Hepatocyte (in vitro differentiated cells): Measurements from ENCODE around the gene TP53. TPM values are rescaled to one million over a fixed set of nuclear protein-coding genes. Genes with fewer than 3 reads are reported as not detected.

Experiments
- DNase-seq: peaks from one replicate; pipeline ENCODE4 v3.0.0-alpha.2; 2016; ENCODE audit warnings: low spot score
- H2AFZ ChIP-seq: fragments of 200-600 bp; sonication (generic); 2 replicates; pipeline ENCODE4 v1.6.0; 2016; ENCODE audit warnings: antibody characterized with exemption, mild to moderate bottlenecking
- H3K27ac ChIP-seq: fragments of 200-600 bp; sonication (generic); 2 replicates; pipeline ENCODE4 v1.5.1; 2016; ENCODE audit warnings: mild to moderate bottlenecking
- H3K27me3 ChIP-seq: fragments of 200-600 bp; sonication (generic); 2 replicates; pipeline ENCODE4 v1.6.1; 2016
- H3K36me3 ChIP-seq: fragments of 200-600 bp; sonication (generic); replicated peaks from 2 replicates; pipeline ENCODE4 v1.5.1; 2016; ENCODE audit warnings: low read depth; ENCODE audit not compliant: insufficient read depth
- H3K4me1 ChIP-seq: fragments of 200-600 bp; sonication (generic); 2 replicates; pipeline ENCODE4 v1.5.1; 2016; ENCODE audit warnings: mild to moderate bottlenecking, moderate library complexity; ENCODE audit not compliant: insufficient read depth
- H3K4me2 ChIP-seq: fragments of 200-600 bp; sonication (generic); 2 replicates; pipeline ENCODE4 v1.6.0; 2016
- H3K4me3 ChIP-seq: fragments of 200-600 bp; sonication (generic); 2 replicates; pipeline ENCODE4 v1.5.1; 2016; ENCODE audit warnings: mild to moderate bottlenecking
- H3K79me2 ChIP-seq: fragments of 200-600 bp; sonication (generic); 2 replicates; pipeline ENCODE4 v1.6.0; 2017; ENCODE audit warnings: mild to moderate bottlenecking
- H3K9me2 ChIP-seq: fragments of 200-600 bp; sonication (generic); replicated peaks from 2 replicates; pipeline ENCODE4 v1.6.0; 2017; ENCODE audit warnings: mild to moderate bottlenecking; ENCODE audit not compliant: insufficient read depth
- H3K9me3 ChIP-seq: fragments of 200-600 bp; sonication (generic); 2 replicates; pipeline ENCODE4 v1.5.1; 2016; ENCODE audit warnings: low read depth, mild to moderate bottlenecking
- H4K20me1 ChIP-seq: fragments of 200-600 bp; sonication (generic); 2 replicates; pipeline ENCODE4 v1.6.0; 2016; ENCODE audit warnings: mild to moderate bottlenecking; ENCODE audit not compliant: insufficient read depth, poor library complexity, severe bottlenecking
- CTCF ChIP-seq: fragments of 200-600 bp; sonication (generic); IDR thresholded peaks from 2 replicates; pipeline ENCODE4 v1.5.1; 2016; ENCODE audit warnings: antibody characterized with exemption, mild to moderate bottlenecking; ENCODE audit not compliant: poor library complexity
- EZH2 ChIP-seq: fragments of 200-600 bp; sonication (generic); IDR thresholded peaks from 2 replicates; pipeline ENCODE4 v1.6.1; 2016; ENCODE audit warnings: antibody characterized with exemption, mild to moderate bottlenecking, borderline replicate concordance
- EZH2phosphoT487 ChIP-seq: fragments of 200-600 bp; sonication (generic); IDR thresholded peaks from one replicate; pipeline ENCODE4 v1.6.1; 2018; ENCODE audit warnings: antibody characterized with exemption, mild to moderate bottlenecking, low read depth, moderate library complexity; ENCODE audit not compliant: unreplicated experiment, severe bottlenecking
- WGBS: methylation state at CpG from one replicate; pipeline ENCODE4 v1.1.6; 2016; ENCODE audit warnings: low lambda C conversion rate; ENCODE audit errors: missing lambda C conversion rate; 5-methylcytosine and 5-hydroxymethylcytosine counted together
- polyA plus RNA-seq: library from polyadenylated mRNA; unstranded; fragments of >200 nt; fragmentation: Nextera tagmentation; extraction: Ambion mirVana; gene quantifications from 2 replicates; pipeline ENCODE4 v1.2.1, GENCODE V29; 2016
- total RNA-seq: library from RNA; depleted of rRNA; stranded (reverse); fragments of >200 nt; gene quantifications from 2 replicates; pipeline ENCODE4 v1.2.3, GENCODE V29; 2014

The TP53 gene
- total and polyA plus RNA-seq, 2 experiments from 2014 or later: 29.6 to 31.7 TPM

DNA sequence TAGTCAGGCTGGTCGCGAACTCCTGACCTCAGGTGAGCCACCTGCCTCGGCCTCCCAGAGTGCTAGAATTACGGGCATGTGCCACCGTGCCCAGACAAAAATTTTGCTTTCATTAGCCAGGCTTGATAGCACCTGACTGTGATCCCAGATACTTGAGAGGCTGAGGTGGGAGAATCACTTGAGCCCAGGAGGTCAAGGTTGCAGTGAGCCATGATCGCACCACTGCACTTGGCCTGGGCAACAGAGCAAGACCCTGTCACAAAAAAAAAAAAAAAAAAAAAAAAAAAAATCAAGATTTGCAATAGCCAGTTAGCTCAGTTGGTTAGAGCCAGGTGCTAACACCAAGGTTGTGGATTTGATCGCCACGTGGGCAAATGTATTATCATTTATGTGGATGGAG lies 66.5 kb downstream of the TP53 start:
- no peak overlapping the region for H2AFZ ChIP-seq
- TF ChIP-seq EZH2 (no peak), EZH2phosphoT487 (no peak), CTCF (no peak)
- peaks cover 2% of the 10 kb centered on the region for H3K4me1 ChIP-seq
- no peaks in the 10 kb centered on the region for H4K20me1 ChIP-seq
- H3K27ac ChIP-seq: no peak overlapping the region
- H3K36me3 ChIP-seq: no peaks in the 10 kb centered on the region
- no peak overlapping the region for H3K4me2 ChIP-seq
- no peak overlapping the region for H3K4me3 ChIP-seq
- H3K9me3 ChIP-seq: no peaks in the 10 kb centered on the region
- no peaks in the 10 kb centered on the region for H3K27me3 ChIP-seq
- H3K79me2 ChIP-seq: peaks cover 9% of the 10 kb centered on the region
- 91% methylated on average over 8 of the region's 8 CpGs for WGBS
- no peak for DNase-seq
- no peaks in the 10 kb centered on the region for H3K9me2 ChIP-seq

DNA sequence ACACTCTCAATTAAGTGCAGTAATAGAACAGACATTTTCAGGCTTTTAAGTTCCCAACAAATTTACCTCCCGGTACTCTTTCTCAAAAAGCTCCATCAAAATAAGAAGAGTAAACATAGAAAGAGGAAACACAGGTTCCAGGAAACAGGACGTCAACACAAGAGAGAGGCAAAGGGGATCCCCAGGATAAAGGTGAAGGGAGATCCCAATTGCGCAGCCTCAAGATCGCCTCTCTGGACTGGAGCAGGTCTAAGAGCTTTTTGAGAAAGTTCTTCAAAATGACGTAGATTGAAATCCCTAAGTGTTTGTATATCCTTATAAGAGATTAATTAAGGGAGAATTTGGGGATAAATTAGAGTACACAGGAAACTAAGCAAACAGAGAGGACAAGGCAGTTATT lies 68.7 kb downstream of the TP53 start:
- H3K27ac ChIP-seq: no peak overlapping the region
- H3K4me3 ChIP-seq: no peak overlapping the region
- WGBS: 82% methylated on average over 5 of the region's 5 CpGs
- no peak for TF ChIP-seq EZH2phosphoT487
- no peak for TF ChIP-seq EZH2
- no peak for TF ChIP-seq CTCF
- no peaks in the 10 kb centered on the region for H3K9me3 ChIP-seq
- no peak overlapping the region for H3K4me2 ChIP-seq
- H3K36me3 ChIP-seq: no peaks in the 10 kb centered on the region
- H3K79me2 ChIP-seq: peaks cover 7% of the 10 kb centered on the region
- peaks cover 1% of the 10 kb centered on the region for H4K20me1 ChIP-seq
- no peaks in the 10 kb centered on the region for H3K4me1 ChIP-seq
- H3K27me3 ChIP-seq: no peaks in the 10 kb centered on the region
- H3K9me2 ChIP-seq: no peaks in the 10 kb centered on the region
- no peak for DNase-seq
- no peak overlapping the region for H2AFZ ChIP-seq

Other genes starting within 250 kb of the TP53 start
- 1.4 and 2.7 TPM in 2 replicates for gene FGF11, start 248.0 kb downstream of the TP53 start, total RNA-seq
- gene FGF11, start 248.0 kb downstream of the TP53 start, polyA plus RNA-seq: 3.6 and 3.8 TPM in 2 replicates
- 10.9 and 12.4 TPM in 2 replicates for gene CHRNB1, start 242.4 kb downstream of the TP53 start, total RNA-seq
- 16.9 and 17.5 TPM in 2 replicates for gene CHRNB1, start 242.4 kb downstream of the TP53 start, polyA plus RNA-seq
- gene ZBTB4, start 207.9 kb downstream of the TP53 start, total RNA-seq: 22.7 and 27.1 TPM in 2 replicates
- 20.8 and 21.5 TPM in 2 replicates for gene ZBTB4, start 207.9 kb downstream of the TP53 start, polyA plus RNA-seq
- 0.24 TPM in 1 of 2 replicates, not detected in the other for gene SLC35G6, start 206.0 kb downstream of the TP53 start, total RNA-seq
- gene SLC35G6, start 206.0 kb downstream of the TP53 start, polyA plus RNA-seq: 0.30 and 0.44 TPM in 2 replicates
- 50.2 and 74.5 TPM in 2 replicates for gene POLR2A, start 203.1 kb downstream of the TP53 start, total RNA-seq
- 96.3 and 98.1 TPM in 2 replicates for gene POLR2A, start 203.1 kb downstream of the TP53 start, polyA plus RNA-seq
- 4.5 and 7.3 TPM in 2 replicates for gene TNFSF12, start 138.4 kb downstream of the TP53 start, total RNA-seq
- 8.0 and 11.3 TPM in 2 replicates for gene TNFSF12, start 138.4 kb downstream of the TP53 start, polyA plus RNA-seq
- gene TNFSF13, start 128.7 kb downstream of the TP53 start, total RNA-seq: 0.90 and 11.0 TPM in 2 replicates
- 2.4 and 5.4 TPM in 2 replicates for gene TNFSF13, start 128.7 kb downstream of the TP53 start, polyA plus RNA-seq
- gene SENP3, start 125.6 kb downstream of the TP53 start, total RNA-seq: 61.1 and 71.2 TPM in 2 replicates
- 33.7 and 35.4 TPM in 2 replicates for gene SENP3, start 125.6 kb downstream of the TP53 start, polyA plus RNA-seq
- 64.0 and 75.5 TPM in 2 replicates for gene CD68, start 107.9 kb downstream of the TP53 start, total RNA-seq
- 80.4 and 82.6 TPM in 2 replicates for gene CD68, start 107.9 kb downstream of the TP53 start, polyA plus RNA-seq
- gene MPDU1, start 103.6 kb downstream of the TP53 start, total RNA-seq: 201 and 234 TPM in 2 replicates
- gene MPDU1, start 103.6 kb downstream of the TP53 start, polyA plus RNA-seq: 109 and 113 TPM in 2 replicates
- 0.13 and 0.44 TPM in 2 replicates for gene SOX15, start 97.4 kb downstream of the TP53 start, total RNA-seq
- 0.89 and 0.95 TPM in 2 replicates for gene SOX15, start 97.4 kb downstream of the TP53 start, polyA plus RNA-seq
- 33.0 and 33.7 TPM in 2 replicates for gene FXR2, start 72.6 kb downstream of the TP53 start, total RNA-seq
- 33.8 and 41.6 TPM in 2 replicates for gene FXR2, start 72.6 kb downstream of the TP53 start, polyA plus RNA-seq
- gene SAT2, start 59.7 kb downstream of the TP53 start, total RNA-seq: 114 and 130 TPM in 2 replicates
- gene SAT2, start 59.7 kb downstream of the TP53 start, polyA plus RNA-seq: 128 and 138 TPM in 2 replicates
- gene SHBG, start 57.4 kb downstream of the TP53 start, total RNA-seq: 6.1 and 9.0 TPM in 2 replicates
- 5.3 and 10.0 TPM in 2 replicates for gene SHBG, start 57.4 kb downstream of the TP53 start, polyA plus RNA-seq
- 0.04 and 0.23 TPM in 2 replicates for gene ATP1B2, start 36.6 kb downstream of the TP53 start, total RNA-seq
- 2.2 and 2.5 TPM in 2 replicates for gene ATP1B2, start 36.6 kb downstream of the TP53 start, polyA plus RNA-seq
- 3.8 and 7.8 TPM in 2 replicates for gene WRAP53, start 987 bp upstream of the TP53 start, total RNA-seq
- gene WRAP53, start 987 bp upstream of the TP53 start, polyA plus RNA-seq: 9.0 and 12.0 TPM in 2 replicates
- 7.4 and 8.6 TPM in 2 replicates for gene EFNB3, start 17.7 kb upstream of the TP53 start, total RNA-seq
- gene EFNB3, start 17.7 kb upstream of the TP53 start, polyA plus RNA-seq: 10.6 and 16.6 TPM in 2 replicates
- gene DNAH2, start 30.3 kb upstream of the TP53 start, total RNA-seq: 0.77 and 1.0 TPM in 2 replicates
- gene DNAH2, start 30.3 kb upstream of the TP53 start, polyA plus RNA-seq: 2.1 and 4.0 TPM in 2 replicates
- gene KDM6B, start 146.7 kb upstream of the TP53 start, total RNA-seq: 3.3 and 5.9 TPM in 2 replicates
- gene KDM6B, start 146.7 kb upstream of the TP53 start, polyA plus RNA-seq: 10.2 and 11.3 TPM in 2 replicates
- gene TMEM88, start 167.6 kb upstream of the TP53 start, total RNA-seq: 59.6 and 73.3 TPM in 2 replicates
- 241 and 328 TPM in 2 replicates for gene TMEM88, start 167.6 kb upstream of the TP53 start, polyA plus RNA-seq
- 49.2 and 66.0 TPM in 2 replicates for gene NAA38, start 170.1 kb upstream of the TP53 start, total RNA-seq
- gene NAA38, start 170.1 kb upstream of the TP53 start, polyA plus RNA-seq: 147 and 154 TPM in 2 replicates
- 9.1 and 14.1 TPM in 2 replicates for gene CYB5D1, start 170.5 kb upstream of the TP53 start, total RNA-seq
- 12.2 and 15.1 TPM in 2 replicates for gene CYB5D1, start 170.5 kb upstream of the TP53 start, polyA plus RNA-seq
- 65.6 and 75.3 TPM in 2 replicates for gene CHD3, start 201.3 kb upstream of the TP53 start, total RNA-seq
- gene CHD3, start 201.3 kb upstream of the TP53 start, polyA plus RNA-seq: 41.2 and 49.4 TPM in 2 replicates
- gene RNF227, start 228.8 kb upstream of the TP53 start, total RNA-seq: 2.9 and 3.5 TPM in 2 replicates
- gene RNF227, start 228.8 kb upstream of the TP53 start, polyA plus RNA-seq: 2.5 and 4.8 TPM in 2 replicates
- gene KCNAB3, start 242.4 kb upstream of the TP53 start, total RNA-seq: 1.4 and 1.8 TPM in 2 replicates
- 1.8 and 3.8 TPM in 2 replicates for gene KCNAB3, start 242.4 kb upstream of the TP53 start, polyA plus RNA-seq
- 20.7 and 29.5 TPM in 2 replicates for gene TRAPPC1, start 244.5 kb upstream of the TP53 start, total RNA-seq
- gene TRAPPC1, start 244.5 kb upstream of the TP53 start, polyA plus RNA-seq: 272 and 299 TPM in 2 replicates
- gene CNTROB, start 244.7 kb upstream of the TP53 start, total RNA-seq: 19.4 and 21.1 TPM in 2 replicates
- 30.6 and 37.5 TPM in 2 replicates for gene CNTROB, start 244.7 kb upstream of the TP53 start, polyA plus RNA-seq